Stimulated activated CD8-positive, alpha-beta memory T cell treated with anti-CD3 and anti-CD28 coated beads, Interleukin-15, amount 100 ng/mL, for 4 hours (primary cell): ENCODE data around the gene ZNF438.

Source experiments
- DNase-seq, 2 donors: peaks; one replicate each; pipeline ENCODE4 v3.0.0-alpha.2; 2020; ENCODE audit warnings: low read depth in 2 of 2

The ZNF438 gene

DNA sequence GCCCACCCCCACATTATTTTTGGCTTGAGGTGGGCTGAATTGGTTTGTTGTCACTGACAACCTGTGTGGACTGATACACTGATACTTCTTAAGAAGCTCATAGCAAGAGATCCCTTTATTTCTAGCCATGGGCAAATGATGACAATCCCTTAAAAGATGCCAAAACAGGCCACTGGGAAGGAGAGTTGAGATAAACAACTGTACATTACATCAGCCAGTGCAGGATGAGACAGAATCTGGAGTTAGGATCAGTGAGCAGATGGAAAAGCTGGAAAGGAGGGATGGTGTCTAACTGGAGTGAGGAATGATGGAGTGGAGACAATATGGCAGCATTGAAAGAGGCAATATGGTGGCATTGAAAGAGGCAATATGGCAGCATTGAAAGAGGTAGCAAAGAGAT lies 206.2 kb downstream of the ZNF438 start:
- DNase-seq, result no peak

DNA sequence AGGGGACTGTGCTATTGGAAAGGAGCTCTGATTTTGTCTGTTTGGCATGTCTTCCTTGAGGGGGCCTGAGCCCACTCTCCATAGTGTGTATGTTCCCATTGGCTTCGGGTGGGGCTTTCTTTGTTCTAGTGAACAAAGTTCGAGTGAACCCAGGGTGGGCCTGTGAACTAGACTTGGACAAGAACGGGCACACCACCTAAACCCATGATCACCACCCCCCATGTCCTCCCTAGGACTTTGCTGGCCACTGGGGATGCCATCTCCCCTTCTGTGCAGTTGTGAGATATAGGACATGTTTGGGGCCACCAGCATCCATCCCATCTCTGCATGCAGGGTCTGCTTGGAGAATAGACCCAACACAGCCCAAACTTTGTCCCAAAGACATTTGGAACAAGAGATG lies 206.6 kb downstream of the ZNF438 start:
- DNase-seq, result no peak

DNA sequence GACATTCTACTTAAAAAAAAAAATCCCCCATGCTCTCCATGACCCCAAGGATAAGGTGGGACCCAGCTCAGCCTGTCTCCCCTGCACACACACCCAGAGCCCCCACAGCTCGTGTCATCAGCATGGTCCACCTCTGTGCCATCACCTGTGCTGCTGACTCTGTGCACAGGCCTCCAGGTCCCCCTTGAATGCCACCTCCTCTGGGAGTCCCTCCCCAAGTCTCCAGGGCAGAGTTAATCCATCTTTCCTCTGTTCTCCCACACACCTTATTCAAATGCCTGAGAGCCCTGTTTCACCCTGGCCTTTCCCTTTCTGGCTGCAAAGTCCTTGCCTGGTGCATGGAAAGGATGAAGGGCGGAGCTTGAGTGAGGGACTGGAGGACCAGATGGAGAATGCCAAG lies 208.0 kb downstream of the ZNF438 start:
- no peak for DNase-seq

DNA sequence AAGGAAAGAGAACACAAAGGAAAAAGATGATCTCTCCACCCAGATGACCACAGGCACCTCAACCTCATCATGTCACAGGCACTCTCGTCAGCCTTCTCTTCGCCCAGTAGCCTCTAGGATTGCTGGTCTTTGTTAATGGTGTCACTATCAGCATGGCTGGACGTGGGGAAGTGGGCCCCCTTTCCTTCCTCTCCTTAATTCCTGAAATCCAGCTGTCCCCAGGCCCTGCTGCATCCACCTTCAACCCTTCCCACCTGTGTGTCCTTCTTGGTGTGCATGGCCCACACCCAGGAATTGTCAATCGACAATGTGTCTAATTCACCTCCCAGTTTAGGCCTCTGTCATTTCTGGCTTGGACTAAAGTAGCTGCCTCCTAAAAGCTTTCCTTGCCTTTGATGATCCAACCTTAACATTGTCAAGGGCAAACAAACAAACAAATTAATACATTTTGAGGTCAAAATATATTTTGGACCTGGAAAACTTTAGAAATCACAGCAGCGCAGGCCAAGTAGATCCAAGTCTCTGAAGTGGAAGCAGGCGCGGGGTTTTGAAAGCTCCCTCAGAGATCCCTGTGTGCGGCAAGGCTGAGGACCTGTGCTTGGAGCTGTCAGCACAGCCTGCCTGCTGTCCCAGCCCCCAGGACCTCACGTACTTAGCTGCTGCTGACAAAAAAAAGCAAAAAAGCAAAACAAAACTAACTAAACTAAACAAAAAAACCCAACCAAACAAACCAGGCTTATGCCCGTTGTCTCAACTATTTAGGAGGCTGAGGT lies 208.8 kb downstream of the ZNF438 start:
- DNase-seq, result no peak

DNA sequence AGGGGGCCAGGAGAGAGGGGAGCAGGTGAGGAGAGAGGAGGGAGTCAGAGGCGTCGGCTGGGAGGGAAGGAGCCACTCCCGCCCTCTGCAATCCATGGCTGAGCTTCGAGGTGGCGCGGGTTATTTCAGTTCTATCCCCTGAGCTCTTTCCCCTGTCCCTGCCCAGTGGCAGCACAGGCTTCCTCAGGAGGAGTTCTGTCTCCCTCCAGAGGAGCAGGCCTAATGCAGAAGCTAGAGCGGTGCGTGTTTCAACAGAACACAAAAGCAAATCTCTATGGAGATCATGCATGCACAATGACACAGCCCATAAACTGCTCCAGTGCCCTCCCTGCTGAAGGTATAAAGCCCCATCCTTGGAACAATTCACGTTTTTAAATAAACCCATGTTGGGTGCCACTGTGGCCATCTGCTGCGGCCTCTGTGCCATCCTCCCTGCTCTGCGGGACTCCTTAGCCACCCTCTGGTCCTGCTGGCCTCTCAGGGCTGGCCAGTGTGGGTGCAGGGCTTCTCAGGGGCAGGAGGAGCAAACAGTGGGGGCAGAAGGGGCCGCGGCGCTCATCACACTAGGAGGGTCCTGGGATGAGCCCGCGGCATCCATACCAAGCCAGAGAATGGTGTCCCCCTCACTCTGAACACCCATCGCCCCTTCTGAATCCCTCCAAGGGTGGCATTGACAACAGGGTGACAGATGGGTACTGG lies 209.5 kb downstream of the ZNF438 start:
- DNase-seq, result no peak

DNA sequence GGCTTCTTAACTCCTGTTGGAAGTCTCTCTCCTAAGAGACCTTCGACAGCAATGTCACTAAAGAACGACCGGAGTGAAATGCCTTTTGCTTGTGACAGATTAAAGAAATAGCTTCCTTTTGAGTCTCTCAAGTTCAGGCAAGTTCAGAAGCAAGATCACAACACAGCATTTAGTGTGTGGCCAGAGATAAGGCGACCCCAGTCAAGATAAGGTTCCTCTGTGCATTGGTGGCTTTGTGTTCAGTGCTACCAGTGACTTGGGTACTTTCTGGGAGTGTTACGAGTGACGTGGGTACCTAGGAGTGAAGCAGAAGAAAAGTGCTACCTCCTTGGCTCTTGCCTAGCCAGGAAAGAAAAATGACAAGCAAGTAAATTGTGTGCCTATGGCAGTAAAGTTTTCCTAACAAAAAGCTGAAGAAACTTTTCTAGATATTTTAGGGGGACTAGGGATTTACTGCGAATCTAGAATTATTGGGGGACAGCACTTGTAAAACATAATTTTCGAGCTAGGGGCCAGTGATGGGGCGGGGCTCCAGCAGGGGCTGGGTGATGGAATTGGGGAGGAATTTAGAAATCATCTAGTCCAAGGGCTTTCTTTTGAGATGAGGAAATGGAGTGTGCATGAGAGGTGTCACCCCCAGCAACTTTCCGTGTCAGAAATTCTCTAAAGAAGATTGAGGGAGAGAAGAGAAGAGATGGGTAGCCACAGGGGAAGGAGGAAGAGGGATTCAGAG lies 210.2 kb downstream of the ZNF438 start:
- DNase-seq, result no peak

DNA sequence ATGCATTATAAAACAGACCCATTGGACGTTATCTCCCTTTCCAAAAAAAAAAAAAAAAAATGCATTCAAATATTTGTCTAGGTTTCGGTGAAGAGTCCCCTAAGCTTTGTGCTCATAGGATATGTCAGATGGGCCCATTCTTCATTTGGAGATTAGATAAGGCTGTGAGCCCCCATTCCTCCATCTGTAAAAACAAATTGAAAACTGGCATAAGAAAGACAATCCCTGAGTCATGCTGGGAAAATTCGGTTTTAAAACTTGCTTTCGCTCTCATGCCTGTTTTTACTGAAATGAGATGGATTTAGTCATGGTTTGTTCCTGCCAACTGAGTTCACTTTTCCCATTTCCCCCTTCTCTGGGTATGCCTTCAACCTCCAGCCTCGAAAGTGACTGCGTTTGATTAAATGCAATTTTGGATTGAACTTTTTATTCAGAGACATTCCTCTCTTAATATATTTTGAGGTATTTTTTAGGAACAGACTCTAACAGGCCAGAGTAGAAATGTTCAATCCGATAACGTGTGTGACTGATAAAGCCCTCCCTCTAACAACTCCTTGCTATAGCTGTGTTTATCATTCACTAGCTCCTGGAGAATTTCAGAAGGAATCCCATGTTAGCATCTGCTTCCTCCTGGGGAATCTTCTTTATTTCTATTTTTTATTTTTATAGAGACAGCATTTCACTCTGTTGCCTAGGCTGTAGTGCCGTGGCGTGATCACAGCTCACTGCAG lies 211.2 kb downstream of the ZNF438 start:
- DNase-seq, result no peak

DNA sequence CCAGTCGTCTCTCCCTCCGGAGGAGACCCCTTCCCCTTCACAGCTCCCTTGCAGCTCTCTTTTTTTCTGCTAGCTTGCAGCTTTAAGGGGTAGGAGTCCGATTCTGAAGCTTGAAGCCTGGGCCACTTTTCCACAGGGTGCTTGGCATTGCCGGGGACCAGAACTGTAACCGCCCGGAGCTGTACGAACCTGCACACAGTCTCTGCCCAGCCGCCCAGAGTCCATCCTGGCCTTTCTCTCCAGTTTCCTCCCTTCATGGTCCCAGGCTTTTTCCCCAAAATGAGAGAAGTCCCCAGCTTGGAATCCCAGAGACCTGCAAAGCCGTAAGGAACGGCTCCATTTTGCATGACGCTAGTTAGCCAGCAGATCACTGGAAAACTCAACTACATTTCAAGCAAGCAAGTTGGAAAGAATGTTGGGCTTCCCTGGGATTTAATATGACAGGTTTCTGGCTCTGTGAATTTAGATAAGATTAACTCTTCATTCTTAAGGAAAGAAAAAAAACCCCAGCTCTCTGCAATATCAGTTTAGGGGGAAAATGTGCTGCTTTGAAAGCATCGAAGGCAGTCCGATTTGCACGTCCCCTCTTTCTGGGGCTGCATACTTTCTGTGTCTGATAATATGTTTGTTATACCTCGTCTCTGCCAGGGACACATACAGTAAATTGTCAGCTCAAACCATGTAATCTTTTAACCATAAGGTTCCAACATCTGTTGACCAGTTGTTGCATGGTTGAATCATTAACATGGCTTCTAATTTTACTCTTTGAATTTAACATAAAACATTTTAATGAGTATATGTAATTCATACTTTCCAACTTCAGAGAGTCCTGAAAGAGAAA lies 212.1 kb downstream of the ZNF438 start:
- no peak for DNase-seq

DNA sequence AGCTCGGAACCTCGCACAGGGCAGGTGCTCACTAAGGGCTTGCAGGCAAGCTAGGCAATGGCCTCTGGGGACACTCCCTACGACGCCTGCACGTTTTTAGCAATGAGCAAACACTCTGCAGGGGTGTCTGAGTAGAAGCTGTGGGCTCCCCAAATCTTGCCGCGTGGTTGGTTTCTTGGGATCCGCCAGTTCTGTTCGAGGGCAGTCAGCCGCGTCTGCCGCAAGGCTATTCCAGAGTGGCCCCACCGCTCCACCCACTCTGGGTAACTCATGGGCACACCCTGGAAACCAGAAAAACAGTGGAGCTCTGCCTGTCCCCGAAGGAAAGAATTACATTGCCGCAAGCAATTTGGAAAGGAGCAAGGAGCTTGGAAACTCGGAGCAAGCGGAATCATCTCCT lies 212.8 kb downstream of the ZNF438 start:
- no peak for DNase-seq

DNA sequence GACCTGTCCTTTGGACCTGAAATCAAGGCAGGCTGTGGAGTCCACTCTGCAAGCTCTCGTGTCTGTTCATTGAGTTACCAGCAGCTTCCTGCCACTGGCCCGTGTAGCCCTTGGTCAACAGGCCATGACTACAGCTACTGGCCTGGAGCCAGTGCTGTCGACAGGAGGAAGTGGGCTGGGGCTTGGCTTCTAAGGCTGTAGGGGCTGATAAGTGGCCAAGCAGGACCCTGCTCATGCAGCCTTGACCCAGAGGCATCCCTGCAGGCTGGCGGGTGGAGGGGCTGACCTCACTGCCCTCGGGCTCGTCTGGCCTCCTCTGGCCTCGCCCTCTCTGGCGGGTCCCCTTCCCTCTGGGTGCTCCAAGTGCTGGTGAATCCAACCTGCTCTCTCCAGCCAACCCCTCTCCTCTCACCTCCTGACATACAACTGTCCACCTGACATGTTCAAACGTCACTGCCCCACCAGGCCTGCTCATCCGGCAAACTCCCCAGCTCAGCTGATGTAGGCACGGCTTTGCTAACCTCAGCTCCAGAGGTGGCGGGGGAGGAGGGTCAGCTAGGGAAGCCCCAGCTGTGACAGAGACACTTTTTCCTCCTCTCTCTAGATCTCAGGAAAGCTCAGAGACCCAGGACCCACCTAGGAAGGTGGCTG lies 213.5 kb downstream of the ZNF438 start:
- no peak for DNase-seq

DNA sequence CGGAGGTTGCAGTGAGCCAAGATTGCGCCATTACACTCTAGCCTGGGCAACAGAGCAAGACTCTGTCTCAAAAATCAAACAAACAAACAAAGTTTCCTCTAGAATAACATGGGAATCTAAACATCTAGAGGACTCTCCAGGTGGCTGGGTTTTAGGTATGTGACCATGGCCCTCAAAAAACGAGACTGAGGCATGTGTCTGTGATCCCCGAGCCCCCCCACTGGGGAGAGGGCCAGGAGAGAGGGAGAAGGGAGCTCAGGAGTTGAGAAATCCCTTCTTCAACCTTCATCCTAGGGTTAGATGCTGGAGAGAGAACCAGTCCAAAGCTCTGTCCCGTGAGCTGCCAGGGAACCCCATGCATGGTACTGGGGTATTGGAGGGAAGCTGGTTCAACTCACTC lies 214.1 kb downstream of the ZNF438 start:
- no peak for DNase-seq

DNA sequence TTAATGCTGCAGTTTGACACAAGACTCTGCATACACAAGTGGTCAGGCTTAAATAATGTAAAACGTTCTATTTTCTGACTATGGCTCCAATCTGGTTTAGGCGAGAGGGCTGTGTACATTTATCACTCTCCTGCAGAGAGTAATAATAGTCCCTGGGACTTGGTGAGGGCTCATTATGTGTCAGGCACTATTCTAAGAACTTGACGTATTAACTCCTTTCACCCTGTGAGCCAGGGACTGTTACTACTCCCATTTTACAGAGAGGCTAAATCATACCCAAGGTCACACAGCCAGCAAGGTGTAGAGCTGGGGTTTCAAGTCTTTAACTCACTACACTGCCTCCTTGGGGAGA lies 214.9 kb downstream of the ZNF438 start:
- no peak for DNase-seq

DNA sequence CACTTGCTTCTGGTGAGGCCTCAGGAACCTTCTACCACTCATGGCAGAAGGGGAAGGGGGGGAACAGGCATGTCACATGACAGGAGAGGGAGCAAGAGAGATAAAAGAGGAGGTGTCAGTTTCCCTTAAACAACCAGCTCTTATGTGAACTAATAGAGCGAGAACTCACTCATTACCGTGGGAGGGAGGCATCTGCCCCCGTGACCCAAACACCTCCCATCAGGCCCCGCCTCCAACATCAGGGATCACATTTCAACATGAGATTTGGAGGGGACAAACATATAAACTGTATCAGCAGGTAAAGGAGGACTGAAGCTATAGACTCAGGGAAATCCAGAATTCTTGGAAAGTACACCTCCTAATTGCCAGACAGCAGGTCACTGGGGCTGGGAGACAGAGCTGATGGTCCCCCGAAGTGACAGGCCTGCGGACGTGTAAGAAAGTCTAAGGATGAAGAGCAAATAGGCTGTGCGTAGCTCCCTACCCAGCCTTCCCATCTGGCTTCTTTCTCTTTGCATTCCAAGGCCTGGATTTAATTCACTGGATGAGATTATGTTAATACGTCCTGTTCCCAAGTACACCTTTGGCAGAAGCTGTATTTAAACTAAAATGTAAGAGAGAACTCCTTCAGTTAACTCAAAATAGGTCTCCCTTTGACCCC lies 215.4 kb downstream of the ZNF438 start:
- DNase-seq, result no peak

DNA sequence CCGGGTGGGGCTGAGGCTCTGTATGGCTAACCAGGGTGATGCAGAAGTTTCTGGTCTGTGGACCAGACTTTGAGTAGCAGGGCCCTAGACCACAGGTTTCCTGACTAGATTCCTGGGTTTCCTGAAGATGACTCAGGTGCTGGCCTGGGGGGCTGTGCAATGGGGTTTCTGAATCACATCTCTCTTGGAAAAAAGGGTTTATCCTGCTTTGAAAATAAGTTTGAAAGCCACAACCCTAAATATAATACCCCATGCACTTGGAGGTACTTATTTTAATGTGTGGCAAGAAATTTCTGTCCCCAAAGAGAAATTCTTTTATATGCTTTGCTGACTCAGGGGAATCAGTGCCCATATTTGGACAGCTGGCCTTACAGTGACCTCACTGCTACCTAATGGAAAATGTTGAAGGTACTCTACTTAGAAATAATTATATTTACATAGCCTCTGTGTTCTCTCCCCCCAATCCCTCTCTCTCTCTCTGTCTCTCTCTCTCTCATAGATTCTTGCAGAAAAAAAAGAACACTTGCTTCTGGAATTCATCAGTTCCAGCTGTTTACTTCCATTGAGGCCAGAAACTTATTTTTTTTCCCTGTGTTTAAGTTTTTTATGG lies 217.7 kb downstream of the ZNF438 start:
- no peak for DNase-seq

DNA sequence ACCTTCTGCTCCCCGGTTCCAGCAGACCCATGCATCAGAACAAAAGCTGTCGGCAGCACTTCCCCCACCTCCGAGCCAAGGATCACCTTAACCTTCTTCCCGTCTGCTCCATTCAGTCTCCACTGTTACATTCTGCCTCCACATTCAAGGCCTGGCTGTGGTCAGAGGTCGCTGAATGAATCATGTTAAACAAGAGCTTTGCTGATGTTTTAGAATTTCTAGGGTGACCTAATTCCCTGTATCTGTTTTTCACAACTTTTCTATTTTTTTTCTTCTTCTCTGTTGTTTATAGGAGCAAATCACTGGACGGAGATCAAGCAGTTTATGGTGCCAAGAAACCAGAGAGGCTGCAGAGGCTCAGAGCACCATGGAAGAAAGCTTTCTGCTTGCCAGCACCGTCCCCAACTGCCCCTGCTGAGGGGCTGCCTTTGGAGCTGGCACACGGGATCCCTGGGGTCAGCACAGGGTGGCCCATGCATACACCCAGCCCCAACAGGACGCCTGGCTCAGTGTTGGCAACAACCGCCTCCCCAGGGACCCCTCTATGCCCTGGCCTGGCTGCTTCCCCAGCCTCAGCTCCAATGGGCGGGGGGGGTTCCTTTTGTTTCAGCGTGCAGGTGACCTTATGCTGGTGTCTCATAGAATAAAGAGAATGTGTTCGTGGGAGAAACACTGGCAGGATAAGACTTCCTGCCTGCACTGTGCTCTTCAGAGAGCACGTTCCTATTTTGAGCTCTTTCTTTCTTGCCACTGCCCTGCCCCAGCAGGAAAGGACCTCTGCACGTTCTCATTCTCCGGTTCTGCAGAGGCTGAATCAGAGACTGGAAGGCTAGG lies 219.4 kb downstream of the ZNF438 start:
- DNase-seq, result no peak

DNA sequence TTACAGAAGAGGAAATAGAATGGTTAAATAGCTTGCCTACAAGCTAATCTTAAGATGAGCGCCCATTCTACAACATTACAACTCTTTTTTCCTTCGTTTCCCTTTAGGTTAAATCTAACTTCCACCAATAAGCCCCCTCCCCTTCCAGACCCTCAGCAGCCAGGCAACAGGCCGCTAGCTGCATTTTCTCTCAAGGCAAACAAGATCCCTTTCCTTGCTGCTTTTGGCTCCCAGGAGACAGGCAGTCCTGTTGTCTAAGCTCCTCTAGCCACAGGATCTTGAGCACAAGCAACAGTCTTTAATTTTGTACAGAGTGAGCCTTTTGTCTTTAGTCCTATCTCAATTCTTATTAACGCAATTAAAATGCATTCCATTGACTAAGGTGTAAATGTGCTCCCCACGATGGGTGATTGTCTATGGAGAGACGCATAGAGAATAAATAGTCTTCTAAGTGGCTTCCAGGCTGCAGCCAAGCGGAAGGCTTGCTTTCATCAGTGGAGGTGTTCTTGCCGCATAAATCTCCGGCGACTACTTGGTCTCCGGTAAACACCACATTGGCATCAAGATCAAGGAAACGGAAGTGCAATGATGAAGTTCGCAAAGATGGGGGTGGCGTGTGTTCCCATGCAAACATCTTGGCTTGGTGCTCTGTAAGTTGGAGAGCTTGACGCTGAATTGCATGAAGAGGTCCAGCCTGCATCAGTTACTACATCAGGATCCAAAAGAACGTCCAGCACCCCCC lies 220.2 kb downstream of the ZNF438 start:
- no peak for DNase-seq

DNA sequence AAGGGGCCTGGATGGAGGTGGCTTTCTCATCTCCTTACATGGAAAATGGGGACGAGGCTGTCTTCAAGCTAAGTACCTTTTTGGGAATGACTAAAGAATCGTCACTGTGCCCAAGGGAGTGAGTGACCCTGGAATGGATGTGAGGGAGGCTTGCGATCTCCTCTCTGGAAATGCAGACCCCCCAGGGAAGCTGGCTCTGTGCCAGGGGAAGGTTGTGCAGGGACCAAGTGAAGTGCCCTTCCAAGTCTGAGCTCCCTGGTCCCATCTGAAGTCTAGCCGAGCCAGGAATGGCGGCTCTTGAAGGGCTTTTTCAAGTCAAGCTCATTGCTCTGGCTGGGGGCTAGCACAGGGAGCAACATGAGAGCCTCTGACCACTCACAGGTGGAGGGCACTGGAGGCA lies 221.2 kb downstream of the ZNF438 start:
- no peak for DNase-seq

DNA sequence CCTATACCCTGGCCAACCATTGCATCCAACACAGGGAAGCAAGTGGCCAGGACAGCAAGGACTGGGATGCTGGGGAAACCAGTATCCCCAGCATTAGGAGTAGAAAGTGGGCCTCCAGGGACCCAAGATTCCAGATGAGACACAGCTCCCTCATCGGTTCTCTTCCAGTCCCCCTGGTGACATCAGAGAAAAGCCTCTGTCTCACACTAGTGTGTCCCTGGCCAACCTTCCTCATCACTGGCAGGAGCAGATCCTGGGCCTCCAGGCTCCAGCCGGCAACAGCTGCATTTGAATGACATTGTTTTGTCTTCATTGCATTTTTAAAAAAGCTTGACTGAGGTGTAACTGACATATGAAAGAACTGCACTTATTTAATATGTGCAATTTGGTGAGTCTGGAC lies 224.8 kb downstream of the ZNF438 start:
- DNase-seq, result no peak
